Keratinocyte (primary cell): ENCODE measurements around the gene TRH. TPM values are rescaled to one million over a fixed set of nuclear protein-coding genes. Genes with fewer than 3 reads are reported as not detected.
"Not testable (repeated sequence)": the region's sequence is repeated elsewhere in the genome, so short reads cannot be mapped to it uniquely, and the experiment has no call there.

Experiments
- DNase-seq: peaks from one replicate; pipeline ENCODE4 v3.0.0-alpha.2; 2011; ENCODE audit warnings: low read depth, missing footprints, low spot score
- FAIRE-seq: peaks from 2 replicates; lab custom pipeline; 2011; peaks lifted over from hg19 to GRCh38; lab: Jason Lieb, UNC
- H2AFZ ChIP-seq: 2 replicates; pipeline ENCODE4 v1.6.0; 2012; ENCODE audit warnings: low read length, control low read depth, inconsistent platforms; ENCODE audit not compliant: control insufficient read depth
- H3K27ac ChIP-seq: 2 replicates; pipeline ENCODE4 v1.5.1; 2011; ENCODE audit warnings: low read length; ENCODE audit not compliant: control insufficient read depth, insufficient read depth
- H3K27me3 ChIP-seq: 3 replicates; pipeline ENCODE4 v1.6.0; 2011; ENCODE audit warnings: low read length; ENCODE audit not compliant: control insufficient read depth, insufficient read depth; ENCODE audit errors: extremely low read depth
- H3K36me3 ChIP-seq, 2 experiments: 2 replicates in 1 of 2; 3 replicates in 1 of 2; pipeline ENCODE4 v1.5.1; 2011; ENCODE audit warnings: low read length in 2 of 2, mild to moderate bottlenecking in 1 of 2; ENCODE audit not compliant: control insufficient read depth in 2 of 2, insufficient read depth in 2 of 2; ENCODE audit errors: extremely low read depth in 1 of 2
- H3K4me1 ChIP-seq: 3 replicates; pipeline ENCODE4 v1.5.1; 2011; ENCODE audit warnings: low read length; ENCODE audit not compliant: control insufficient read depth, insufficient read depth; ENCODE audit errors: extremely low read depth
- H3K4me2 ChIP-seq: 3 replicates; pipeline ENCODE4 v1.6.0; 2011; ENCODE audit warnings: low read depth, low read length; ENCODE audit not compliant: control insufficient read depth, insufficient read depth; ENCODE audit errors: extremely low read depth
- H3K4me3 ChIP-seq, 3 experiments: fragments of 200-600 bp in 1 of 3; sonication (generic) in 1 of 3; 2 replicates in 2 of 3; 3 replicates in 1 of 3; pipeline ENCODE4 v1.5.1; 2011 to 2016; ENCODE audit warnings: low read length in 3 of 3, mild to moderate bottlenecking in 3 of 3, control low read depth in 2 of 3, inconsistent platforms in 1 of 3, low read depth in 1 of 3, mixed read lengths in 1 of 3, mixed run types in 1 of 3, moderate library complexity in 1 of 3; ENCODE audit not compliant: control insufficient read depth in 2 of 3, insufficient read depth in 2 of 3; ENCODE audit errors: extremely low read depth in 1 of 3
- H3K79me2 ChIP-seq: 2 replicates; pipeline ENCODE4 v1.6.0; 2012; ENCODE audit warnings: low read length; ENCODE audit not compliant: control insufficient read depth, insufficient read depth
- H3K9ac ChIP-seq: 3 replicates; pipeline ENCODE4 v1.6.0; 2011; ENCODE audit warnings: low read length; ENCODE audit not compliant: control insufficient read depth, insufficient read depth; ENCODE audit errors: extremely low read depth
- H3K9me1 ChIP-seq: 3 replicates; pipeline ENCODE4 v1.6.0; 2011; ENCODE audit warnings: low read length; ENCODE audit not compliant: control insufficient read depth, insufficient read depth; ENCODE audit errors: extremely low read depth
- H3K9me3 ChIP-seq: 2 replicates; pipeline ENCODE4 v1.5.1; 2012; ENCODE audit warnings: low read depth, low read length; ENCODE audit not compliant: control insufficient read depth
- H4K20me1 ChIP-seq: 3 replicates; pipeline ENCODE4 v1.6.0; 2011; ENCODE audit warnings: low read length; ENCODE audit not compliant: control insufficient read depth, insufficient read depth; ENCODE audit errors: extremely low read depth
- CTCF ChIP-seq, 3 experiments: IDR thresholded peaks in 1 of 3; conservative IDR thresholded peaks in 1 of 3; optimal IDR thresholded peaks in 1 of 3; 2 replicates in 2 of 3; 3 replicates in 1 of 3; pipeline versions ENCODE3 to v1.5.1; 2011; ENCODE audit warnings: low read length in 3 of 3, mild to moderate bottlenecking in 3 of 3, moderate library complexity in 2 of 3, control low read depth in 1 of 3, inconsistent platforms in 1 of 3; ENCODE audit not compliant: insufficient read depth in 2 of 3; ENCODE audit errors: extremely low read depth in 1 of 3
- EZH2 ChIP-seq: IDR thresholded peaks from one replicate; pipeline ENCODE4 v1.6.1; 2012; ENCODE audit warnings: inconsistent platforms, mild to moderate bottlenecking, low read length, moderate library complexity
- dilution Hi-C: fragments of 300-500 bp; cut with MboI; formaldehyde crosslinking; loops from one replicate; pipeline ENCODE4 v1.7.0; 2020; ENCODE audit warnings: low sequenced_read_pairs; ENCODE audit not compliant: extremely low pct_ligation_motif_present
- polyA plus RNA-seq, 5 experiments: library from polyadenylated mRNA; depleted of rRNA in 3 of 5; stranded (reverse) in 3 of 5; stranded (forward) in 1 of 5; unstranded in 1 of 5; fragments of >200 nt; gene quantifications; 1 replicate in 1 of 5; 2 replicates in 3 of 5; 3 replicates in 1 of 5; pipeline versions ENCODE4 v1.2.1 to v1.2.3, GENCODE V29; 2011 to 2012; ENCODE audit warnings: missing spikeins in 2 of 5, low read depth in 1 of 5, low replicate concordance in 1 of 5

Gene TRH
- polyA plus RNA-seq, 1 donor (not counting 4 experiments of a cell fraction or from before 2014, with no cell fraction given): not detected

- H4K20me1 ChIP-seq, dilution Hi-C loops, H3K27me3 ChIP-seq, DNase-seq, H3K36me3 ChIP-seq, H3K79me2 ChIP-seq, H2AFZ ChIP-seq, H3K4me1 ChIP-seq, H3K9ac ChIP-seq, FAIRE-seq, H3K4me2 ChIP-seq, H3K27ac ChIP-seq, H3K4me3 ChIP-seq, H3K9me1 ChIP-seq, H3K9me3 ChIP-seq: not testable (repeated sequence)
Observed at GRCh38 chr3:130013246-130013645, 38.7 kb downstream of the TRH start.

- DNase-seq (no peak), FAIRE-seq (no peak)
- no peaks in the 10 kb centered on the region for H3K36me3 ChIP-seq
- H3K4me3 ChIP-seq: no peak overlapping the region
- no peaks in the 10 kb centered on the region for H3K27me3 ChIP-seq
- H3K4me1 ChIP-seq: no peaks in the 10 kb centered on the region
- H3K9ac ChIP-seq: no peak overlapping the region
- no peaks in the 10 kb centered on the region for H3K79me2 ChIP-seq
- H3K27ac ChIP-seq: no peak overlapping the region
- TF ChIP-seq EZH2 (no peak), CTCF (optimal IDR thresholded peaks at IDR 0.05 in 1 of 3, IDR thresholded peaks at IDR 0.05 in 1 of 3, conservative IDR thresholded peaks at IDR 0.05 in 1 of 3; ENCODE audit: extremely low read depth in 1 of 3, insufficient read depth in 2 of 3, low read length in 3 of 3) (no peak)
- H2AFZ ChIP-seq: no peak overlapping the region
- dilution Hi-C loops: no loop called here
- no peaks in the 10 kb centered on the region for H3K9me3 ChIP-seq
- H3K9me1 ChIP-seq: no peaks in the 10 kb centered on the region
- no peaks in the 10 kb centered on the region for H4K20me1 ChIP-seq
- H3K4me2 ChIP-seq: no peak overlapping the region
Observed at GRCh38 chr3:130014526-130014925, 40.0 kb downstream of the TRH start.

- dilution Hi-C loops, H3K79me2 ChIP-seq, H2AFZ ChIP-seq, H3K4me2 ChIP-seq, FAIRE-seq, H3K9me3 ChIP-seq, H4K20me1 ChIP-seq, H3K9me1 ChIP-seq, H3K36me3 ChIP-seq, DNase-seq, H3K27me3 ChIP-seq, H3K27ac ChIP-seq, H3K4me3 ChIP-seq, H3K9ac ChIP-seq, H3K4me1 ChIP-seq: not testable (repeated sequence)
Observed at GRCh38 chr3:130017661-130018060, 43.1 kb downstream of the TRH start.

- H3K9me3 ChIP-seq, H3K4me2 ChIP-seq, H3K36me3 ChIP-seq, H3K27ac ChIP-seq, H2AFZ ChIP-seq, H4K20me1 ChIP-seq, FAIRE-seq, DNase-seq, H3K9me1 ChIP-seq, H3K4me3 ChIP-seq, H3K4me1 ChIP-seq, H3K79me2 ChIP-seq, dilution Hi-C loops, H3K27me3 ChIP-seq, H3K9ac ChIP-seq: not testable (repeated sequence)
Observed at GRCh38 chr3:130026146-130026829, 51.8 kb downstream of the TRH start.
